GM19452 (cell line): ENCODE data around the gene RECQL5.
"Not testable (repeated sequence)": the region's sequence is repeated elsewhere in the genome, so short reads cannot be mapped to it uniquely, and the experiment has no call there.

Experiments used
- ATAC-seq: cut with Tn5 transposase; IDR thresholded peaks from one replicate; pipeline ENCODE4 v1.9.1; 2021; ENCODE audit not compliant: unreplicated experiment

Gene RECQL5

DNA sequence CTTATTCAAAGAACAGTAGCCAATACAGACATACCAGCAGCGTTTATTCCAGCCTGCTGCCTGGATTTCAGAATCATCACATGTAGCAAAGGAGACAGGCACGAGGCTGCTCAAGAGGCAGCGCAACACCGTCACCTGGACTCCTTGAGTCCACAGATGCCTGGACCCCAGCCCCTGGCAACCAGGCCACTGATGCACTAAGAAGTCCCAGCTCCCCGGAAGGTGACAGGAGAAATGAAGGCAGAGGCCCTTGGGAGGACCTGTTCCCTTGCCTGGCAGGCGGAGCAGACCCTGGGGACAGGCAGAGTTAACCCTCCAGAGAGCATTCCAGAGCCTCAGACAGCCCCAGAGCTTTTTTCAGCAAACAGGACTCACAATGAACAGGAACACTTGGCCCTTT is 17.3 kb downstream of the RECQL5 start:
- no peak for ATAC-seq

DNA sequence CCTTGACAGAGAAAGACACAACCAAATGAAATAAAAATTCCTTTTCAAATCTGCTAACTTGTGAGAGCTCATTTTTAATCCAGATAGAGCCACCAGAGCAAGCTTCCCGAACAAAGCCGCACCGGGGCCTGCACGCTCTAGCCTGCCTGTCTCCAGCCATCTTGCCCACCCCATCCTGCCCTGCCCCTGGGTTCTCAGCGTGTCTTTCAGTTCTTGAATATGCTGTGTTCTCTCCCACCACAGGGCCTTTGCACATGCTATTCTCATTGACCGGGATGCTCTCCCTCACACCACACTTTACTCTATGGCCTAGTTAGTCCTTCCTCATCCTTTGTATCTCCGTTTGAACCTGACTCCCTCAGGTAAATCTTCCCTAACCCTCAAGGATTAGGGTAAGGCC is 19.0 kb downstream of the RECQL5 start:
- ATAC-seq: no peak

DNA sequence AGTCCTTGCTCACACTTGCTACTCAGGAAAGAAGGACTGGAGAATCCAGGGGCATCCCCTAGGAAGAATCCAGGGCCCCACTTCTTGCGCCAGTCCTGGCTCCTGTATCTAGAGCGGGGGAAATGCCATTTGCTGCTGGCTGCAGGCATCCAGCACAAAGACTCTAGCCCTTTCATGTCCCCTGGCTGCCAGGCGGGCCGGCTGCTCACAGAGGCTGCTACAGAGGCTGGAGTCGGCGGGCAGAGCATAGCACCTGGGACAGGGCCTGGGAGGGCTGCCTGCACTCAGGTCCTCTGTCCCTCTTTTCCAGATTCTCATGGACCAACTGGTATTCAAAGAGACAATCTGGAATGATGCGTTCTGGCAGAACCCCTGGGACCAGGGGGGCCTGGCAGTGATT is 19.9 kb downstream of the RECQL5 start:
- ATAC-seq: no peak

DNA sequence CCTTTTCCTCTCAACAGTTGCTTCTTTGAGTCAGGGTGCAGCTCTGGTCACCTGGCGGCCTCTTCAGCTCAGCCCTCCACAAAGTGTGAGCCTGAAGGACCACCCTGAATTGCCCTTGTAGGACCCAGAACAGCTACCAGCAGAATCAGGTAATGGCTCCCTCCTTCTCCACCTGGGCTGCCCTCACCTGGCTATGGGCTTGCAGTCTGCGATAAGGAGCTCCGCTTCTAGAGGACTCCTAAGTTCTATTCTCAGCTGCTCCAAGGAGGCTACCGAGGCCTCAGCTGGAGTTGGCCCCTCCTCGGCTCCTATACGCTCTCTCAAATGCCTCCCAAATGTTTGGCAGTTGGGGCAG is 20.3 kb downstream of the RECQL5 start:
- no peak for ATAC-seq

DNA sequence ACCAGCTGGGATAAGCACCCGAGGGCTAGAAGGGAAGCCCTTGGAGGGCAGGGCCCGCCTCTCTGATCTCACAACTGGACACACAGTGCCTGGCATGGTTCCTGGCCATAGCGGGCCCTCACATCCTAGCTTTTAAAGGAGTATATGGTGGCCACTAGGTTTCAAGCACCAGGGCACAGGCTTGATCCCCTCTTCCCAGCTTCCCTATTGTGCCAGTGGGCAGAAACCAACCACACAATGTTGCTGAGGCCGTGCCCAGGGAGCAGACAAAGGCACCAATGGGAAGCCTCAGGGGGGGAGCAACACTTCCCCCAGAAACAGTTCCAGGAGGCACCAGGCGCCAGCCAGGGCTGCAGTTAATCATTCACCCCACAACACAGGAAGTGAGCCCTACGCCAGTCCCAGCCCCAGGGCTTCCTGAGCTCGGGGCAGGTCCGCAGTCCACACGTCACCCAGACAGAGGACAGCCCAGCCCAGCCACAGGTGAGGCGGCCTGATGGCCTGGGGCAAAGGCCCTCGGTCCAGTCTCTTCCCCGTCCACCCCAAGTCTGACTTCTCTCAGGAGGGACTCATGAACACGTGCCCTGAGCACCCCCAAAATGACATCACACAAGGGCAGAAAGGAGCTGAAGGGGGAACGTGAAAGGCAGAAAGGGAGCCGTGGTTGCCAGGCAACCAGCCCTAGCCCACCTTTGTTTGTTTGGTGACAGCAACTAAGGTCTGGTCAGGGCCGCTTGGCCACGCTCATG is 20.9 kb downstream of the RECQL5 start:
- ATAC-seq: peak; percentile 91

DNA sequence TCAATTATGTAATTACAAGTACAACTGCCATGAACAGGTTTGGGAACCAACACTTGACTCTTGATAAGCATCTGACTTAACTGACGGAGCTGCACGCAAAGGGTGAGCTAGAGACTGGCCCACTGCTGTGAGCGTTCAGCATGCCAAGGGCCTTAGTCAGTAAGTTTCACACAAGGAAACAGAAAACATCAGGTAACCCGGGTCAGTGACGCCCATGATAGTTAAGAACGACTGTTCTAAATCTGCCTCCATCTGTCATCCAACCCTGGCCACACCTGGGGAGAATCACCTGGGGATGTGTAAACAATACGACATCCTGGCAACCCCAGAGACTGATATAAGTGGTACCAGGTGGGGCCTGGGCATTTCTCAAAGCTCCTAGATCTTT is 21.5 kb downstream of the RECQL5 start:
- ATAC-seq: no peak

DNA sequence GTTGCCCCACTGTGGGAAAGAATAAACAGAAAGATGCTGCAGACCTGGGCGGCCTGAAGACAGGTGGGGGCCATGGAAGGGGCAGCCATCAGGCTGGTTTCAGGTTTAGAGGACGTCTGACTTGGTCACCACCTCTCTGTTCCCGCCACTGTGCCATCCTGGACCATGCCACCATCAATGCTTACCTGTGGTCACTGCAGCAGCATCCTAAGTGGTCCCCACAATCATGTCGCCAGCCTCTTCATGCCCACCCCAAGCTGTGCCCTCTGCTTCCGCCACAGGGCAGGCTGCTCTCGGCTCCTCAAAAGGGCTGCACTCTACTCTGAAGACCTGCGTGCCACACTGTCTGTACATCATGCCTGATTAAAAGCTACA is 23.3 kb downstream of the RECQL5 start:
- no peak for ATAC-seq

DNA sequence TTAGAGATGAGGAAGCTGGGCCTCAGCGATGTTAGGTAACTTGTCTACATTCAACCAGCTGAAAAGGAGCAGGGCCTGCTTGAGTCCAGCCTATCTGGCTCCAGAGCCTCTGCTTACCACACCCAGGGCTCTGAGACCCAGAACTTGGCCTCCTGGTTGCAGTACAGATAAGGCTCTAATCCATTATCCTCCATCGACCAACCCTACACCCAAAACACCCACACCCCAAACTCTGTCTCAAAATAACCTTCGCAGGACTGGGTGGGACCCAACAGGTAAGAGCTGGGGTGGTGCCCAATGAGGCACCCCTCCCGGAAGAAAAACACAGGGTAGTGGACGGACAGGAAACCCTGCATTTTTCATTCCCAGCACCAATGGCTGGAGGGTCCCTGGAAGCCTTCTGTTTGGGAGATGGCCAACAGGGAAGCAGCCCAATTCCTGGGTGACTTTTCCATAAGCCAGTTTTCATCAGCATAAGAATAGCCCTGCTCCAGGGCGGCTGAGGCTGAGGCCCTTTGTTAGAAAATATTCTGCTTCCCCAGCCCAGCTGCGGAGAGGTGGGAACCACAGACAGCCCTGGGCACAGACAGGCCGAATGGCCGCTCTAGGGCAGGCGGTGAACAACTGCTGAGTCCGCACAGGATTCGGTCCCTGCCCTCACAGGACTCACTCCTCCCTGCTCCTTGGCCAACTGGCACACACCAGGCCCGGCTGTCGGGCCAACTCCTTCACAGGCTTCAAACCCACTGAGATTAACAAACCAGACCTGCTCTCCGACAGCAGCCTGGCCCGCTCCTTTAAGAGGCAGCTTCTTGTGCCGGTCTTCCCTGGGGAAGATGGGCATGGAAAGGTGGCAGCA is 23.9 kb downstream of the RECQL5 start:
- ATAC-seq: no peak

DNA sequence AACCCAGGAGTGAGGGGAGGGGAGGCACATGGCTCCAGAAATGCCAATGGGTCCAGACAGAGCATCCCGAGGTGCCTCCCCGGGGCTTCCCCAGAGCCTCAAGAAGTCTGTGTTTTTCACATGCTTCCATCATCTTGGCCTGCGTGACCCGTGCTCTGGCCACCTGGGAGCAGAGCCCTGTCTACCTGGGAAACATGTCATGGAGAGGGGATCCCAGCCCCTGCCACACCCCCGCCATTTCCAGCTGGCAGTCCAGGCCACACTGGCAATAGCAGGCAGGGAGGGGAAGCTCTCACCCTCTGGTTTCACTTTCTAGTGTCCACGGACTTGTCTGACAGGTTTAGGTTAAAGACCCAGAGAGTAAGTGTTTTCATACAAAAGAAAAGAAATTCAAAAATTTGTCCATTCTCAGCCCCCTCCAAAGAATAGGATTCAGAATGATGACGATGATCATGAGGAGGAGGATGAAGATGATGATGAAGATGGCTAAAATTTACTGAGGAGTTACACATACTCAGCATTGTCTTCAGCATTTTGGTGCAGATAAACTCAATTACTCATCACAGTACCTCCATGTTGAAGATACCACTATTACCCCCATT is 24.7 kb downstream of the RECQL5 start:
- ATAC-seq: no peak

DNA sequence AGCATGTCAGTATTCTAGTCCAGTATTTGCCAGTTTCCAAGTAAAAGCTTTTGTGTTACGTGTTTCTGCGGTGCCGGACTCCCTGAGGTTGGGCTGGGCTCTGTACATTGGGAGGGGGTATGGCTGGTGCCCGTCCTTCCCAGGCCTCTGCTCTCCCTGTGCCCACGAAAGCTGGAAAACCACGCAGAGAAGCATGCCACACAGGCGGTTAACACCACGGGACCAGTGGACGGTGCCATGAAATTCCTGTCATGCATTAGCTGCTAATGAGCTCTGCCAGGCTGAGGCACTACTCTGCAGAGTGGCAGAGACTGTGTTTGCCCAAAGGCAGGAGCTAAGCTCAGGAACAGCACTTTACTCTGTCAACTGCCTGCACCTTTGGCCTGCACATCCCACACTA is 25.6 kb downstream of the RECQL5 start:
- ATAC-seq: no peak

DNA sequence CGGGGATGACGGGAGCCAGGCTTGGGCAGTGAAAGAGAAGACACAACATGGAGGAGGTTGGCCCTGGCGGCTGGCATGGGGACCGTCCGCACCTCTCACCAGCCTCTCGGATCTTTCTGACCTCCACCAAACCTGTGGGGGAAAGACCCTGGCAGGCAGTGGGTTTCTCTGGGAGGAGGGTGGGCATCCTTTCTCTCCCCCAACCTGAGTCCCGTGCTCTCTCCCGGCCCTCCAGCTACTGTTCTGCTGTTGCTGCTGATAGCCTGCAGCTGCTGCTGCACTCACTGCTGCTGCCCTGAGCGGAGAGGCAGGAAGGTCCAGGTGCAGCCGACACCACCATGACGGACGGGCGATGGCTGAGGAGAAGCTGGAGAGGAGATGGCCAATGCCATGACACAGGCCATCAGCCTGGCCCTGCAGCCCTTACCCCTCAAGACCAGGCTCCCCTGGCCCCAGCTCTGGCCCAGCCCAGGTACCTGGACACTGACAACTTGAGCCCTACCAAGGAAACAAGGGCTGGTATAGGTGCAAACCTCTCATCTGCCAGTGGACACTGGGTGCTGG is 26.3 kb downstream of the RECQL5 start:
- ATAC-seq: no peak

DNA sequence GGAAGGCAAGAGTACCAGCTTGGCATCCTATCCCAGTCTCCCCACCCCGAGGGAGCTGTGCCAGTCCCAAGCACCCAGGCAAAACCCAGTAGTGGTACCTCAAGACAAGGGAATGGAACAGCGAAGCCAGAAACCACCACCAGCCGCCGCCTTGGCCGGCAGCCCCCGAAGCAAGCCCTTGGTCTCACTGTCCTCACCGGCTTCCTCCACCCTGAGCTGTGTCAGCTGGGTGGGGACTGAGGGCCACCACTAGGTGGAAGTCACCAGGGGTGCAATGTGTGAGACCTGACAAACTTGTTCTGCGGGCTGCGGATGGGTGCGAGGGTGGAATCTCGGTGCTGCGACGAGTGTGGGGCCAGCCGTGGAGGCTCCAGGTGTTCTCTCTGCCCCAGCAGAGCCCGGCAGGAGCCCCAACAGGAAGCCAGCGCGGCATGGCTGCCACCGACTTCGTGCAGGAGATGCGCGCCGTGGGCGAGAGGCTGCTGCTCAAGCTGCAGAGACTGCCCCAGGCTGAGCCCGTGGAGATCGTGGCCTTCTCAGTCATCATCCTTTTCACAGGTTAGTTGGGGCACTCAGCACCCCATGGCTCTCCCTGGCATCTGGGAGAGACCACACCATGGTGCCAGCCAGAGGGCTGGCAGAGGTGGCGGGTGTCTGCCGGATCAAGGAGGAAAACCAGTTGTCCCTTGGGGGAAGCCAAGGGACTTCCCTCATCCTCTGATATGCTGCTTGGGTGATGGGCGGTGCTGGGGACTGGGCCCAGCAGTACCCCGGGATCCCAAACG is 27.0 kb downstream of the RECQL5 start:
- ATAC-seq: no peak

DNA sequence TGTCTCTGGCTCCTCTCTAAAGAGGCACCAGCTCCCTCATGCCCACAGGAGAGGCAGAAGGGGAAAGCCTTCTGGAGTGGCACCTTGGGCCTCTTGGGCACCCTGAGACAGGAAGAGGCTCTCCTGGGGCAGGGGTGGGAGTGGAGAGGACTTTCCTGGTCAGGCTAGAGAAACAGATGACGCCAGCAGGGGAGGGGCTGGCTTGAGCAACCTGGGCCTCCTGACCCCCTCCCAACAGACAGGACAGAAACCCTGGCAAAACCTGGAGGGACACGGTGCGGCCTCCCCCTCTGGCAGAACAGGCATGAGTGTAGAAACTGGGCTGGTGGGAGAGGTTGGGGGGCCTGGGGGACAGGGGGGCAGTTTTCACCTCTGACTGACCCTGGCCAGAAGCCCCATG is 27.6 kb downstream of the RECQL5 start:
- ATAC-seq: no peak

DNA sequence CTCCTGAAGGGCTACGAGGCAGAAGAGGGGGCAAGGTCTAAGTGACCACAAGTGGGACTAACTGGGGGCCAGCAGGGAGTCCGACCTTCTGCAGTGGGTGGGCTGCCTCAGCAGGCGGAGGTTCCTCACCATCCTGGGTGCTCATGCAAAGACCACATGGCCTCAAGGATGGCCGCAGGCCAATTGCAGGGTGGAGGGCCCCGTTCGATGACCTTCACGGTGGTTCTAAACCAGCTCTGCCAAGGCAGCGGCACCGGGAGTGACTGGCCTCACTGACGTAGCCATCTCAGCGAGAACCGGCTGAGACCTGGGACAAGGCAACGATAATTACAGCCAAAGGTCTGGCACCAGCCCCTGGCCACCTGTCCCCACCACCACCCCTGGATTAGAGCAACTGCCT is 28.1 kb downstream of the RECQL5 start:
- no peak for ATAC-seq

DNA sequence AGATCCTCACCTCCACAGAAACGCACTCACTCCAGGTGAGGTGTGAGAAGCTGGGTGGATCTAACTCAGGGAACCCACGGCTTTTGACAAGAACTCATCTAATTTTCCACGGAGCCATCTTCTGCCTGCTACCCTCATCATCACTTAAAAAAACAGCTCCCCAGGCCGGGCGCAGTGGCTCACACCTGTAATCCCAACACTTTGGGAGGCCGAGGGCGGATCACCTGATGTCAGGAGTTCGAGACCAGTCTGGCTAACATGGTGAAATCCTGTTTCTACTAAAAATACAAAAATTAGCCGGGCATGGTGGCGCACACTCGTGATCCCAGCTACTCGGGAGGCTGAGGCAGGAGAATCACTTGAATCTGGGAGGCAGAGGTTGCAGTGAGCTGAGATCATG is 28.9 kb downstream of the RECQL5 start:
- not testable (repeated sequence) for ATAC-seq

DNA sequence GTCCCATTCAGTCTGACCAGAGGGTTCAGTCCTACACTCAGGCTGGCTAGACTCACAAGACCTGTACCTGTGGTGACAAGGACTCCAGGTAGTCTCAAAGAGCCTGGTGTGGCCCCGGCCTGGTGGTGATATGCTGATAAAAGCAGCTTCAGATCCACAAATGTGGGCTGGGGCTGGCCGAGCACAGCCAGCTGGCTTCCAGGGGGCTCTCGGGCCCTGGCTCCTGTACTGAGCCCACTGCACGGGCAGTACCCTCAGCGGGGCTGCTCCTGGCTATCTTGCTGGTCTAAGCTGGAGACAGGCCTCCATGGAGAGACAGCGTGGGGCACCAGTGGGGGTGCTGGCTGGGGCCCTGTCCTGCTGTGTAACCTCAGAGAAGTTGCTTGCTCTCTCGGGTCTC is 29.4 kb downstream of the RECQL5 start:
- ATAC-seq: no peak

DNA sequence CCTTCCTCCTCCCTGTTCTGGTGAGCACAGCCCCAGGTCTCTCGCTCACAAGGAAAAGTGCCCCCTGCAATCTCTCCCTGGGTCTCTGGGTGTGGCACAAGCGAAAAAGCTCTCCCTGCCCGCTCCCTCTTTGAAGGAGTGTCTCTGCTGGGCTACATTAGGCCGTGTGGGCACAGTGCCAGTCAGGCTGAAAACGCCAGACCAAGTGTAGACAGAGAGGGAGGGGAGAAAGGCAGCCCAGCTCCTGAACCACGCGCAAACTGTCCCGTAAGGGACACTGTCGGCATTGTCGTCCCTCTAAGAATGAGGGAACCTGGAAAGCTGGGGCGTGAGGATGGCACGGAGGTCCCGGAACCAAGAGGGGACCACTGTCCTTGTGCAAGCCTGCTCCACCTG is 29.8 kb downstream of the RECQL5 start:
- ATAC-seq: no peak

DNA sequence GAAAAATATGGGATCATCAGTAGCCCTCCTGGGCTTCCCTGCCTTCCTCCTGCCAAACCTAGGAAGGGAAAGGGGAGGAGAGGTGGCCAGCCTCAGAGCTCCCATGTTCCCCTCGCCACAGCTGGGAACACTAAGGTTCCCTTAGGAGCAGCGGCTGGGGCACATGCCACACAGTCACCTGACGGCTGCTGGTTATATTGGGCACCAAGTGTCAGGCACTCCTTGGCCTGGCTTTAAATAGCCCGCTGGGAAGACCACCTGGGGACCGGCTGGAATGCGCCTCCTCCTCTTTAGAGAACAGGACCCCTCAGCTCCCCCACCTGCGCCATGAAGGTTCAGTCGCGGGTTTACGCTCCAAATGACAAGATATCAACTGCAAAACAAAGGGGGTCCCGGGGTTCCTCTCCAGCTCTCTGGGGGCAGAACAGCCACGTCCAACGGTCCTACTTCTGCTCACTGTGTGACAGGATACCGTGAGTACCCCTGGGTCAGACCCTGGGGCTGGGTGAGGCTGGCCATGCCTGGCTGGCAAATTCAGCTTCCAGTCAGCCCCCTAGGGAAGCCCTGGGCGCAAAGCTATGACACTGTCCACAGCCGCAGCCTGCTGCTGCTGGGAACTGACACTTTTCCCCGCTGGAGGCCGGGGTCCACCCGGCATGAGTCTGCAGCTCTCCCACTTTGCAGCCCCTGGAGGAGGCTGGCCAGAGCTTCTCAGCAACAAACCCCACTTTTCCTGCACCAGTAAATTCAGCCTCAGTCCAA is 30.4 kb downstream of the RECQL5 start:
- no peak for ATAC-seq

DNA sequence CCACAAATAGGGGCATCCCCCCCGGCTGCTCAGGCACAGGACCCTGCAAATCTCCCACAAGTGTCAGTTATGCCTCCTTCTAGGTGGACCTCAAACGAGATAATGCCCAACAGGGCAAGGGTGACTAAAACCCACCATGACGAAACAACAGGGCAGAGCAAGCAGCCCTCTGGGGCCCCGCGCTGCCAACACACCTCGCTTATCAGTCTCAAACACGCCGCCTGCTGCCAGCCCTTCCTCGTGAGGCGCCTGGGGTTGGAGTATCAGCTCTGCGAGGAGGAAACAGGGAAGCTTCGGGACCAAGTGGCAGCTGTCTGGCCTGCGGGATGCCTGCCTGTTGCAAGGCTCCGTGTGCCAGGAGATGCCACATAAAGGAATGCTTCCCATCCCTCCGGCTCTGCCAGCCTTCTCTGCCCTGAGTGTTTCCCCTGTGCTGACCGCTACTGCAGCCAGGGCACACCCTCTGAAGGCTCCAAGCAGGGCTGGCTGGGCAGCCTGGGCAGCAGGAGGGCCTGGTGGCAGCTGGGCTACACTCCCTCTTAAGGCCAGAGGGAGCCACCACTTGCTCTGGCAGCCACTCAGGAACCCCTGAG is 31.2 kb downstream of the RECQL5 start:
- ATAC-seq: no peak
